Measurements from ENCODE around the gene ARHGAP10.

DNA sequence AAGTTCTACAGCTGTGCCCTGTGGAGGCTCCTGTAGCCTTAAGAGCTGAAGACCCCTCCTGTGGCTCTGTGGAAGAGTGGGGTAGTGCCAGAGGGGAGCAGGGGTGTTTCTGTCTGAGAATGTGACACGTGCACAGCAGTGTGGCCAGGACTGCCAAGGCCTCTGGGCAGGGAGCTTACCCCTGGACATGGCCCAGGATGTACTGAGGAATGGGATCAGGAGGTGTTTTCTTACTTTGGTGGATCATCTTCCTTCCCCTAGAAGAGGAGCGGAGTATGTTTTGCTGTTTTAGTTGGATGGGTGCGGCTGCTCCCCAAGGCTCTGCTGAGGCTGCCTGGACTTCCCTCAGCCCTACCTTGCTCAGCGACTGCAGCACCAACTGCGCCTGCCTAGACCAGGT, 342.6 kb downstream of the ARHGAP10 start:
- TF ChIP-seq CREB1 (IDR thresholded peaks at IDR 0.05; ENCODE audit: low read depth), result no peak
- no peak for TF ChIP-seq TCF12 (IDR thresholded peaks at IDR 0.05; ENCODE audit: low read depth)
- no peak for TF ChIP-seq EP300 (IDR thresholded peaks at IDR 0.05; ENCODE audit: borderline replicate concordance)
- TF ChIP-seq, protein P1, sequence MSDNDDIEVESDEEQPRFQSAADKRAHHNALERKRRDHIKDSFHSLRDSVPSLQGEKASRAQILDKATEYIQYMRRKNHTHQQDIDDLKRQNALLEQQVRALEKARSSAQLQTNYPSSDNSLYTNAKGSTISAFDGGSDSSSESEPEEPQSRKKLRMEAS (IDR thresholded peaks at IDR 0.05), result no peak
- TF ChIP-seq REST (IDR thresholded peaks at IDR 0.05; ENCODE audit: low read depth), result no peak
- TF ChIP-seq YY1 (IDR thresholded peaks at IDR 0.05; ENCODE audit: low read depth), result no peak
- TF ChIP-seq RAD21 (IDR thresholded peaks at IDR 0.05; ENCODE audit: low read depth), result no peak
- TF ChIP-seq EGR1 (IDR thresholded peaks at IDR 0.05), result no peak
- TF ChIP-seq TAF1 (IDR thresholded peaks at IDR 0.05; ENCODE audit: low read depth), result no peak
